ENCODE results near the gene GPR78. TPM values are rescaled to one million over a fixed set of nuclear protein-coding genes. Genes with fewer than 3 reads are reported as not detected.

GPR78 gene, protein sequence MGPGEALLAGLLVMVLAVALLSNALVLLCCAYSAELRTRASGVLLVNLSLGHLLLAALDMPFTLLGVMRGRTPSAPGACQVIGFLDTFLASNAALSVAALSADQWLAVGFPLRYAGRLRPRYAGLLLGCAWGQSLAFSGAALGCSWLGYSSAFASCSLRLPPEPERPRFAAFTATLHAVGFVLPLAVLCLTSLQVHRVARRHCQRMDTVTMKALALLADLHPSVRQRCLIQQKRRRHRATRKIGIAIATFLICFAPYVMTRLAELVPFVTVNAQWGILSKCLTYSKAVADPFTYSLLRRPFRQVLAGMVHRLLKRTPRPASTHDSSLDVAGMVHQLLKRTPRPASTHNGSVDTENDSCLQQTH
- total RNA-seq: not detected in 2 replicates

DNA sequence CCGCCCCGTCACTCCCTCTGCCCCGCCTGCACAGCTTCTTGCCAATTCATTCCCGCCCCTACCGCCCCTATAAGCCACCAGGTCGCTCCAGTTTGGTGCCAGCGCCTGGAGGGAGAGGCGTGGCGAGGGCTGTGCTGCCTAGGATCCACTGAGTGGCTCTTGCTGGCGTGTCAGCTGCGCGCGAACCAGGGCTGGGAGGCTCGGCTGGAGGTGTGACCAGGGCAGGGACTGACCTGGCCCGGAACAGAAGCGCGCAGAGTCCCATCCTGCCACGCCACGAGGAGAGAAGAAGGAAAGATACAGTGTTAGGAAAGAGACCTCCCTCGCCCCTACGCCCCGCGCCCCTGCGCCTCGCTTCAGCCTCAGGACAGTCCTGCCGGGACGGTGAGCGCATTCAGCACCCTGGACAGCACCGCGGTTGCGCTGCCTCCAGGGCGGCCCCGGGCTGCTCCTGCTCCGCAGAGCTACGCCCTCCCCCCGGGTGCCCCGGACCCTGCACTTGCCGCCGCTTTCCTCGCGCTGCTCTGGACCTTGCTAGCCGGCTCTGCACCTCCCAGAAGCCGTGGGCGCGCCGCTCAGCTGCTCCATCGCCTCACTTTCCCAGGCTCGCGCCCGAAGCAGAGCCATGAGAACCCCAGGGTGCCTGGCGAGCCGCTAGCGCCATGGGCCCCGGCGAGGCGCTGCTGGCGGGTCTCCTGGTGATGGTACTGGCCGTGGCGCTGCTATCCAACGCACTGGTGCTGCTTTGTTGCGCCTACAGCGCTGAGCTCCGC lies at the start of gene GPR78:
Gene GPR78 (plus strand): TSS at position 72 of the 773 bp plus-strand sequence. CDS start 591 bp downstream, at position 663.
- peak; percentile 70 for DNase-seq

DNA sequence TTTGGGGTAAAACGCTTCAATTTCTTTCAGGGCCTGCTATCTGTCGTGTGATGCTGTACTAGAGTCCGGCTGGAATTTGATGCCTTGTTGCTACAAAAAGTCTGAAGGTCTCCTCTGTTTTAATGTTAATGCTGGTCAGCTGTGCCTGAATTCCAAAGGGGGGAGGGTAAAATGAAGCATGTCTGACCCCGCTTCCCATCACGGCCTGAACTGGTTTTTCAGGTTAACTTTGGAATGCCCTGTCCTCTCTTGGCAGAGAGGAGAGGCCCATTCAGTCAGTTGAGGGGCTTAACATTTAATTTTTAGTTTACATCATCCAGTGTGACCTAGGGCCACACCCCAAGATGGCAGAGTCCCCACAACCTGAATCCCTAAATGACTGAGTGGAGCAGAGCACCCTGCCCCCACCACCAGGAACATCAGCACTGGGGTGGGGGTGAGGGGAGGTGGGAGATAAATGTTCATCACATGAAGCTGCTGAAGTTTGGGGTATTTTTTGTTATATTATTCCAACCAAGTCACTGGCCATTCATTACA lies 47.9 kb upstream of the GPR78 start:
- DNase-seq: no peak

DNA sequence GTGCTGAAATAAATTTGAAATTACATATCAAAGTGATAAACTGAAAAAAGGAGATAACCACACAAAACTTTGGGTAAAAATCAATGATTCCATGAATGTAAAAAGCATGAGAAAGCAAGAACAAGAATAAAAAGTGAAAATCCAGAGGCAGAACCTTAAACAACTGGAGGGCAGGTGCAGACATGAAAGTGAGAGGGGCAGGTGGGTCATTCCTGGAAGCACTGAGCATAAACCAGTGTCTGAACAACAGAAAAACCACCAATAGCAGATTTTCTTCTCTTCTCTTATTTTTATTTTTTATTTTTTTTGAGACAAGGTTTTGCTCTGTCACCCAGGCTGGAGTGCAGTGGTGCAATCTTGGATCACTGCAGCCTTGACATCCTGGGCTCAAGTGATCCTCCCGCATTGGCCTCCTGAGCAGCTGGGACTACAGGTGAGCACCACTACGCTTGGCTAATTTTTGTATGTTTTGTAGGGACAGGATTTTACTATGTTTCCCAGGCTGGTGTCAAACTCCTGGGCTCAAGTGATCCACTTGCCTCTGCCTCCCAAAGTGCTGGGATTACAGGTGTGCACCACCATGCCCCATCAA lies 46.8 kb upstream of the GPR78 start:
- no peak for DNase-seq

DNA sequence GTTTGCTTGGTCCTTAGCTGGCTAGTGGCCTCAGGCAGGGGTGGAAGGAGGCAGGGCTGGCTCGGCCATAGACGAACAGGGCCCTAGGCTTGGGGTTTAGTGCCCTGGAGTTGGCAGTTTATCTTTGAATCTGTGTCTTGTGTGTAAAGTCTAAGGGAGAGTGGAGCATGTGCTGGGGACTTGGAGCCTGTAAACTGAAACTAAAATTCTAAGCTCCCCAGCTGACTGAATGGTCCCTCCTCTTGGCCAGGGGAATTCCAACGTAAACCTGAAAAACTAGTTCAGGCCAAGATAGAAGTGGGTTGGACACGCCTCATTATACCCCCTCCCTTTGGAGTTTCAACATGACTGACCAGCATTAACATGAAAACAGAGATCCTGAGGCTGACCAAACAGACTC lies 46.1 kb upstream of the GPR78 start:
- peak; percentile 14 for DNase-seq

DNA sequence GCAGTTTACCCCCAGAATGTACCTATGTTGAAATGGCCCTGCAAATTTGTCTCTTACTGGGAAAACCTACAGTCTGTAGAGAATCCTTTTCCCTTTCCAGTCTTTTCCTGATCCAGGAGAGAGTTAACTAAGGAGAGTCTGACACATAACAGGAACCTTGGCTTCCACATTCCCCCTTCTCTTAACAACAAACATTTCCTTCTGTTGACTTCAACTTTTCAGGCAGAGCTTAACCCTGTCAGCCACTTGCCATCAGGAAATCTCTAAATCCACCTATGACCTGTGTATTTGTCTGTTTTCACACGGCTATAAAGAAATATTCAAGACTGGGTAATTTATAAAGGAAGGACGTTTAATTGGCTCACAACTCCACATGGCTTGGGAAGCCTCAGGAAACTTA lies 45.6 kb upstream of the GPR78 start:
- DNase-seq: peak; percentile 12

DNA sequence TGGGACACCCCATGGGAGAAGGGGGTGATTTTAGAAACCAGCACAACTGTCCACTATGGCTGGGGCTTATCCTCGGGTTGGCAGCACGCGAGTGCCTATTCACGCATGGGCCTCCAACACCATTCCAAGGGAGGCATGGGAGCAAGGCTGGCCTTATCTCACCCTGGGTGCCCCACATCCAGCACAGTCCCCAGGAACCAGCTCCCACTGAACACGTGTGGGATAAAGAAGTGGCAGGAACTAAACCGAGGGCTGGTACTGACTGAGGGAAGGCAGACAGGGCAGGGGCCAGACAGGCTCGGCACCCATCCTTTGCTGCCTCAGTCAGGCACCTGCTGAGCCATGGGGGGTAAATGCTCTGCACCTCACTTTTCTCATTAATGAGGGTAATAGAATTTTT lies 43.7 kb upstream of the GPR78 start:
- no peak for DNase-seq

DNA sequence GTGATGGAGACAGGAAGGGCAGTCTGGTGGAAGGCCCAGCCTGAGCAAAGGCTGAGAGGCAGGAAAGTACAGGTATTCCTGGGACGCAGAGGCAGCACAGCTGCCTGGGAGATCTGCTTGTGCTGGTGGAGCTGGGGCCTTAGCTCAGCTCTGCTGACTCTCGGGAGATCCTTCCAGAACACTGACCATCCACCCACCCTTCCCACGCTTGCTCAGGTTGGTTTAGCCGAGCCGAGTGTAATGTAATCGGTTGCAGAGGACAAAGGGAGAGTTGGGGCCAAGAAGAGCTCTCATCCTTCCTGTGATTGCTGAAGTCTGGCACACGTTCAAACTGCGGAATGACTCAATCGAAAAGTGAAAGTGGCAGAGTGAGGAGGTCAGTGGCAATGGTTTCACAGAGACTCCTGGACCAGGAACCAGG lies 43.1 kb upstream of the GPR78 start:
- DNase-seq: peak; percentile 81

DNA sequence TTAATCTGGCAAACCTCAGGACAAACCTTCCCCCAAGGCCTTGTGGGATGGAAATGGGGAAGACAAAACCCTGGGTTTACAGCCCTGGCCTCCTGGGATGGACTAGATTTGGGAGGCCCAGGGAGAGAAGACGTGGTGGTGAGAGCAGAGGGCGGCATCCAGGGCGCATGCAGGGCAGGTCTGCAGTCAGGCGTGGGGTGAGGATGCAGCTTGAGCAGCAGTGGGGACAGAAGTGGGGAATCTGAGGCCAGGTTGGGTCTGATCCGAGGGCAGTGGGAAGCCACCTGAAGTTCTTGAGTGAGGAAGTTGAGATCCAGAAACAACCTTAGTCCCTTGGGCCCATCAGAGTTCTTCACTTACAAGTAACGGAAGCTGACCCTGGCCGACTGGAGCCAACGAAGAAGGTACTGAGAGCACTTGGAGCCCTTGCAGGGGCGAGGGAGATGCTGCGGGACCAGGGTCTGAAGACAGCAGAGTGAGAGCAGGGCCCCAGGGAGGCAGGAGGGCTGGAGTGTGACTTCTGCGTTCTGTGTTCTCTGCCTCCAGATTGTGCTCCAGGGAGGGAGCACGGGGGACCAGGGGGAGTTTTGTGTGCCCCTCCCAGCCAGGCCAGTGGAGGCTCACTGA lies 42.0 kb upstream of the GPR78 start:
- DNase-seq: no peak

DNA sequence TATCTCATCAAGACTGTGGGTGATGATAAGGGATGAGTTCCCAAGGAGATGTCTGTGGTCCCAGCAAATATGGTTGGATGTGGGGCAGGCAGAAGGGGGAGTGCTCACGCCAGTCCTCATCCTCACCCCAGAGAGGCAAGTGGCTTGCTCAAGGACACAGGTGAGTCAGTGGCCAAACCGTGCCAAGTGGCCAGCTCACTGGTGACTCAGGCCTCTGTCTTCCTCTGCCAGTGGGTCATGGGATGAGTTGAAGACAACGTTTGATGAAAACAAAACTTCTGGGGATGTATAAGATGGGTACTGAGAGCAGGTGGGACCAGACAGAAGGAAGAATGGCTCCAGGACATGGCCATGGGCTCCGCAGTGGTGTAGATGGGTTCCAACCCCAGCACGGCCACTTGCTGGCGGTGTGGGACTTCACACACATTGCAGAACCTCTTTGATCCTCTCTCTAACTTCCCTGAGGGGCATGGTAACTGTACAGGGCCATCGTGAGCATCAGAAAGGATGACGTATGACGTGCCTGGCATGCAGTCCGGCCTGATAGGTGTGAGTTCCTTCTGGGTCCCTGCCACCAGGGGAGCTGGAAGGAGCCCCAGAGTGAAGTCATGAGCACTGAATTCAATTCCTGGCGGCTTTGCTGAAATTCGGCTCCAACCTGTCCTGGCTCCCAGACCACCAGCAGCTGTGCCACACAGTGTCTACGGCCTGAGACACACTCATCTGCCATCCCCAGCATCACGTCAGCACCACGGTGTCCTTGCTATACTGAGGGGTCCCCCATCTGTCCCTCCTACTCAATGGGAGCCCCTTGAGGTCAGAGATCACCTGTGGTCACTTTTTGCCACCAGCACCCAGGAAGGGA lies 41.3 kb upstream of the GPR78 start:
- DNase-seq: peak; percentile 20

DNA sequence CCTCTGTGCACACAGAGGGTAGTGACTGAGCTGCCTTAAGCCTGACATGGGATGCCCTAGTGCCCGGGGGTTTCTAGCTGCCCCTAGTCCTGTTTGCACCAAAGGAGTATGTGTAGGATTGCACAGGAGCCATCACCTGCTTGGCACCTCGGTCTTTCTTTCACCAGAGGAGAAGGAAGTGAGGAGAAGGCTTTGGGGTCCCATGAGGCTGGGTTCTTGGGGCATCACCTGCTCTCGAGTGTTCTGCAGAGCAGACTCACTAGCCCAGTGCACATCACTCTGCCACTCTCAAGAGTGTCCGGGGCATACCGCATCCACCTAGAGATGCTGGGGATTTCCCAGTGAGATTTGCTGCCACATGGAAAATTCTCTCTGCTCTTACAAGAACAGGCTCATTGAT lies 40.5 kb upstream of the GPR78 start:
- no peak for DNase-seq

DNA sequence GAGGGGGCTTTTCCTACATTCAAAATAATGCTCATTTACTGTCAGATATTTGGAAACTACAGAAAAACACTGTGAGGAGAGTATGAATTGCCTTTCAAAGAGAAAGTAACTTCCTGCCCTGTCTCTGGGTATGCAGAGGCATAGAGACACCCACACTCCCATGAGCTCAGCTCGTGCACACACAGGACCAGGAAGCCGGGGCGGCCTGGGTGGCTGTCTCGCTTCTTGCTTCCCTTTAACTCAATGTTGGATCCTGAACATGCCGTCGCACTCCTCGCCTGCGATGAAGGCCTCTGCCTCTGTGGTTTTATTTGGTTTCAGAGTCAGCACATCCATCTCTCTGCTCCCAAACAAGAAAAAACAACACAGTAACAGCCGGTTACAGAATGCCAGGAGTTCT lies 40.1 kb upstream of the GPR78 start:
- no peak for DNase-seq

DNA sequence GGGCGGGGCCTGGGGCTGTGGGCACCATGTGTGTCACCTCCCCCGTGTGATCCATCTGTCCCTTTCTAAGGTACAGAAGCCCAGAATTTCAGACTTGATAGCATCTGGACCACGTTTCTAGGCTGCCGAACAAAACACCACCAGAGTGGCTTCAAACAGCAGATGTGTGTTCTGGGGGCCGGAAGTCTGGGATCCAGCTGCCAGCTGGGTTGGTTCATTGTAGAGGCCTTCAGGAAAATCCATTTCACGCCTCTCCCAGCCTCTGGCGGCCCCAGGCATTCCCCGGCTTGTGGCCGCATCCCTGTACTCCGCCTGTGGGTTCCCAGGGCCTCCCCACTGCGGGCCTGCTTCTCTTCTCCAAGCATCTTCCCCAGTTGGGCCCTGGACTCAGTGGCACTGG lies 39.6 kb upstream of the GPR78 start:
- no peak for DNase-seq

DNA sequence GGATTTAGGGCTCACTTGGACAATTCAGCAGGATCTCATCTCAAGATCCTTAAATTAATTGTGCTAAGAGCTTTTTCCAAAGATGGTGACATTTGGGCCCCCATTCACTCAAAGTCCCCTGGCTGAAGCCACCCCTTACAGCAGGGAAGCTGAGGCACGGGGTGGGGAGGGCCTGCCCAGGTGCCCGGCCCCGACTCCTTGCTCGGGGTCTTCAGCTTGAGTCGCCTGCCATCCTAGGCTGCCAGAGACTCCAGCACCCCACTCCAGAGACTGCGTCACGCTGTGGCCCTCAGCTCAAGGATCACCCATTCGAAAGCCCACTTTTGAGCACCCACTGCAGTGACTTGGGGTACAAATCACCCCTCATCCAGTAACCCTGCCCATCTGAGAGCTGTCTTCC lies 39.2 kb upstream of the GPR78 start:
- DNase-seq: no peak

DNA sequence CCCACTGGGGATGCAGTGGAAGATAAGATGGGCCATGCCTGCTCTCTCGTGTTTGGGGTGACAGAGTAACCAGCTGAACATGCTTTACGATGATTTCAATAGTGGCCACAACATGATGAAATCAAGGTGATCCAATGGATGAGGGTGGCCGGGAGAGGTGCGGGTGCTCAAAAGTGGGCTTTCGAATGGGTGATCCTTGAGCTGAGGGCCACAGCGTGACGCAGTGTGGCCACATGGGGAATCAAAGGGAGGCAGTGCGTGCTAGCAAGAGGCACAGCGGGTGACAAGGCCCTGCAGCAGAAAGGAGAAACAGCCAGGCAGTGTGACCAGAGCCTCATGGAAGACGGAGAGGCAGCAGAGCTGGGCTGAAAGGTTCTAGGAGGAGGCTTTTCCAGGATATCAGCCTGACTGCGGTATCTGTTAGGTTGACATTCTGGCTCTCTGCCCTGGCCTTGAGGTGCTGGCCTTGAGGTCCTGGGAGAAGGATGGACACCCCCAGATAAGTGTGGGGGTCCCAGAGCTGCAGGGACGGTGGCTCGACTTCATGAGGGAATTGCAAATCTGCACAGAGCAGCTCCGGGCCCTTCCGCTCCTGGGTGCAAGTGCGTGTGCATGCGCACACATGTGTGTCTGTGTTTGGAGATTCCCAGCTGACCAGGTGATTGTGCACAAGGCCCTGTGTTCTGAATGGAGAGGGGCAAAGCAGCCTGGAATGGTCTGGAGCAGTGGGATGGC lies 38.0 kb upstream of the GPR78 start:
- DNase-seq: no peak

DNA sequence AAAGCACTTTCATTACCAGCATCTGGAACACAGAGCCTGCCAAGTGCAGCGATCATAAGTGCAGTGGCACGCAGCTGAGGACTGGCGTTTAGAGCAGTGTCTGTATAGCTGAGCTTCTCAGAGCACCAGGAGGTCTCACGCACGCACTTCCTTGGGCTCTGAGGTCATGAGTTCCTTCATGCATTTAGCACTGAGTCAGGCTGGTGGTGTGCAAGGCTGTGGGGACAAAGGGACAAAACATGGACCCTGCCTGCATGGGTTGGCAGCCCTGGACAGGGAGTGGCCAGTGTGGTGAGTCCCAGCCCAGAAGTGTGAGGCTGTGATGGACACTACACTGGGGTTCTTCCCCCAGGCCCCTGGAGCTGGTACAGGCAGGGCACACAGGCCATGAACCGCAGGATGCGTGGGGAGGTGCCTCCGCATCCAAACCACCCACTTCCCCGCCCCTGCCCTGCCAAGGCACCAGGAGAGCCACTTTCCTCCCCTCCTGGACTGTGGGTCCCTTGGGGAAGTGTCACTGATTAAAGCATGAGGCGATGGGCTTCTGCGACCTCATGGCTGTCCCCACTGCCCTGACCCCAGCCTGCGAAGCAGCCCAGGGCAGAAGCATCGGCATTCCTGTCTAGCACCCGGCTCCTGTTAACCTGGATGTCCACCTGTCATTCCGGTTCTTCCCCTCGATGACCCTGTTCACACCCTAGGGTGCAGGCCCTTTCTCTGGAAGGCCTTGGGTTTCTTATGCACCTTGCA lies 37.2 kb upstream of the GPR78 start:
- DNase-seq: no peak

DNA sequence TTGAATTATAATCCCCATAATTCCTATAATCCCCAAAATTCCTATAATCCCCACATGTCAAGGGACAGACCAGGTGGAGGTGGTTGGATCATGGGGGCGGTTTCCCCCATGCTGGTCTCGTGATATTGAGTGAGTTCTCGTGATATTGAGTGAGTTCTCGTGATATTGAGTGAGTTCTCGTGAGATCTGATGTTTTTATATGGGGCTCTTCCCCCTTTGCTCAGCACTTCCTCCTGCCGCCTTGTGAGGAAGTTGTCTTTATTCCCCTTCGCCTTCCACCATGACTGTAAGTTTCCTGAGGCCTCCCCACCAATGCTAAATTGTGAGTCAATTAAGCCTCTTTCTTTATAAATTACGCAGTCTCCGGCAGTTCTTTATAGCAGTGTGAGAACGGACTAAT lies 36.6 kb upstream of the GPR78 start:
- no peak for DNase-seq

DNA sequence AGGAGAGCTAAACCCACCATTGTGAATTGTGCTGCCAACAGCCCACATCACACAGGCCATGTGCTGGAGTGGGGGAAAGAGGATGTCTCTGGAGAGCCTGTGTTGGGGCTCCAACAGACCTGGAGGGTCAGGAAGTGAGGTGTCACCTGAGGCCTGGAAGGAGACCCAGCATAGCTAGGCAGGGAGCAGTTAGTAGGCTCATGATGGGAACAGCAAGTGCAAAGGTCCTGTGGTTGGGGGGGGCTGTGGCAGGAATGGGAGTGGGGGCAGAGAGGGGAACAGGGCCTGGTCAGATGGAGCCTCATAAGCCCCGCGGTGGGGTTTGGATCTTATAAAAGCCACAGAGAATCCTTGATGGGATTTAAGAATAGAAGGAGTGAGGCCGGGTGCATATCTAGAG lies 35.9 kb upstream of the GPR78 start:
- no peak for DNase-seq

DNA sequence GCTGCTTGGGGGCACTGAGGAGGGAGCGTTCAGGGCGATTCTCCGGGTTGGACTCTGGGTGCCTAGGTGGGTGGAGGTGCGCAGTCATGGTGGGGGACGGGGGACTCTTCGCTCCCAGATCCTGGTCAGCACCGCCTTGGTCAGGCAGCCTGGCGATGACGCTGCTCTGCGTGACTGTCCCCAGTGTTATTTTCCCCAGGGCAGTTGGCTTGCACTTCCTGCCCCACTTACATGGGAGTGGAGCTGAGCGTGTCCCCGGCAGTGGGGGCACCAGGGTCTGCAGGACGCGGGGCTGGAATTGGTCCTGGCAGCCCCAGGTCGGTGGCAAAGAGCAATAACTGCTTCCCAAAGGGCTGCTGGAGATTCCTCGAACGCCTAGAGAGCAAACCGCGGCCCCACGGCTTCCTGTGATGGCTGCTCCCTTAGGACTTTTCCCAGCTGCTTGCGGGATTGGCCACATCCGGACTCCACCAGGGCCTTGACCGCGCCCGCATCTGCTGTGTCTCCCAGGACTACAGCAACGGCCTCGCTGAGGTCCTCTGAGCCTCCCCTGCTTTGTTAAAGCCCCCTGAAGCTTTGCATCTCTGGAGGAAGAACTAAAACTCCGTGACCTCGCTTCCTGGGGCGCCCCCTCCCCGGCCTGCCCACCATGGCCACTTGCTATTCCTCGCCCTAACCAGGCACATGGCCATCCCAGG lies 35.3 kb upstream of the GPR78 start:
- DNase-seq: no peak

DNA sequence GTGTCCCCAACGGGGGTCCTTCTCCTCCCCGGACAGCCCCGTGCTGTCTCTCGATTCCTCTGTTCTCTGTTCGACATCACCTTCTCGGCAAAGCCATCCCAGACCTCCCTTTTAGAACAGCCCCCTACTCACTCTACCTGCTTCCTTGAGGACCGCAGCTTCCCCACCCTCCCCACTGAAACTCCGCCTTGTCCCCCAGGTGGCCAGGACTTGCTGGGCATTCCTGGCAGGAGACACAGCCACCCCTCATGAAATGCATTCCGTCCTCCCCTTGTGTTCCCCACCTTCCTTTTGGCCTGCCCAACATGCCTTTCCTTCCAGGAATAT lies 34.8 kb upstream of the GPR78 start:
- no peak for DNase-seq

DNA sequence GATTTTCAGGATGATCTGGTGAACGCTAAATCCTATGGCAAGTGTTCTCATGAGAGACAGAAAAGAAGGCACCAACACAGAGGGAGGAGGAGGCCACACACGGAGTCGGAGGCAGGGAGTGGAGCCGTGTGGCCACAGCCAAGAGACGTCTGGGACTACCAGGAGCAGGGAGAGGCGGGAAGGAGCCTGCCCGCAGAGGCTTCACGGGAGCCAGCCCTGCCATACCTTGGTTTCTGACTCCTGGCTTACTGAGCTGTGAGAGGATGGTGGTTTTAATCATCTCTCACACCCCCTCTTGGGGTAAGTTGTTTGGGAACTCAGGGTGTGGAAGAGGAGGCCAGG lies 33.5 kb upstream of the GPR78 start:
- no peak for DNase-seq

Data from dermis blood vessel endothelial cell (primary cell).